GM19035 (cell line): ENCODE data around the gene EXOC8.

Experiments
- ATAC-seq: cut with Tn5 transposase; IDR thresholded peaks from one replicate; pipeline ENCODE4 v1.9.1; 2021; ENCODE audit not compliant: unreplicated experiment

EXOC8 gene, protein sequence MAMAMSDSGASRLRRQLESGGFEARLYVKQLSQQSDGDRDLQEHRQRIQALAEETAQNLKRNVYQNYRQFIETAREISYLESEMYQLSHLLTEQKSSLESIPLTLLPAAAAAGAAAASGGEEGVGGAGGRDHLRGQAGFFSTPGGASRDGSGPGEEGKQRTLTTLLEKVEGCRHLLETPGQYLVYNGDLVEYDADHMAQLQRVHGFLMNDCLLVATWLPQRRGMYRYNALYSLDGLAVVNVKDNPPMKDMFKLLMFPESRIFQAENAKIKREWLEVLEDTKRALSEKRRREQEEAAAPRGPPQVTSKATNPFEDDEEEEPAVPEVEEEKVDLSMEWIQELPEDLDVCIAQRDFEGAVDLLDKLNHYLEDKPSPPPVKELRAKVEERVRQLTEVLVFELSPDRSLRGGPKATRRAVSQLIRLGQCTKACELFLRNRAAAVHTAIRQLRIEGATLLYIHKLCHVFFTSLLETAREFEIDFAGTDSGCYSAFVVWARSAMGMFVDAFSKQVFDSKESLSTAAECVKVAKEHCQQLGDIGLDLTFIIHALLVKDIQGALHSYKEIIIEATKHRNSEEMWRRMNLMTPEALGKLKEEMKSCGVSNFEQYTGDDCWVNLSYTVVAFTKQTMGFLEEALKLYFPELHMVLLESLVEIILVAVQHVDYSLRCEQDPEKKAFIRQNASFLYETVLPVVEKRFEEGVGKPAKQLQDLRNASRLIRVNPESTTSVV

DNA sequence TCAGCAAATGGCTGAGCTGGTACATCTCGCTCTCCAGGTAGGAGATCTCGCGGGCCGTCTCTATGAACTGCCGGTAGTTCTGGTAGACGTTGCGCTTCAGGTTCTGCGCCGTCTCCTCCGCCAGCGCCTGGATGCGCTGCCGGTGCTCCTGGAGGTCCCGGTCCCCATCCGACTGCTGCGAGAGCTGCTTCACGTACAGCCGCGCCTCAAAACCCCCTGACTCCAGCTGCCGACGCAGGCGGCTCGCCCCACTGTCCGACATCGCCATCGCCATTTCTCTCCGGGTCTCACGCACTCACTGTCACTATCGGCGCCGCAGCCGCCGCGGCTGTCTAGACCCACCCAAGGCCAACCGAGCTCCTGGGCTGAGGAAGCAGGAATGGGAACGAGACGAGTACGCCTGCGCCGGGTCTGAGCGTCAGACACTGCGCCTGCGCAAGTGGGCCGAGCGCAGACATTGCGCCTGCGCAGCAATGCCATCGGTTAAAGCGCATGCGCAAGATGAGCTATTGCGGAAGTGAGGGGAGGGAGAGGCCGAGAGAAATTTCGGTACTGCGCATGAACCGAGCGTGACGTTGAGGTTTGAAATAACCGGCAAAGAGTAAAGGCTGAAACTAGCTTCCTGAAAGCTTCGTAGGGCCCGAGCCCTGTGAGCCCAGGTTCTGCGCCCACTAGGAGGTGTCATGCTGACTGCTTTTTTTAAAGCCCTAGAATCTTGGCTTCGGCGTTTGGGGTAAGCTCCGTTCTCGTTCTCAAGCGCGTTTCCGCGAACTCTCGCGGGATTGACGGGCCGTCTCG, at the start of gene EXOC8:
Gene EXOC8 (minus strand): TSS at position 381 of the 798 bp plus-strand sequence. CDS start 107 bp downstream, at position 274.
- ATAC-seq = peak; percentile 76

DNA sequence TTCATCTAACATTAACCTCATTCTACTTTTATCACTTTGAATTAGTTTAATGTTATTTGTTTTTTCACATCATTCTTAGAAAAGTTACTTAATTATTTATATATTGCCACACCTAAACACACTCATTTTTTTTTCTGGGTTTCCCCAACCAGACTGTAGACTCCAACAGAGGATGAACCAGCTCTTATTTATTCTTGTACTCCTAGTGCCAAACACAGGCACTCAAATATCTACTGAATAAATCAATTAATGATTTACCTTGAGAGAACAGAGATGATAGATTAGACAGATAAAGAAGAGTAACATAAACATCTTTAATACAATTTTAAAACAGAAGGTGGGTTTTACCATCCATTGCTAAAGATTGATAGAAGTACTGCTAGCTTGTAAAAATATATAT, 48.8 kb upstream of the EXOC8 start:
- no peak for ATAC-seq

DNA sequence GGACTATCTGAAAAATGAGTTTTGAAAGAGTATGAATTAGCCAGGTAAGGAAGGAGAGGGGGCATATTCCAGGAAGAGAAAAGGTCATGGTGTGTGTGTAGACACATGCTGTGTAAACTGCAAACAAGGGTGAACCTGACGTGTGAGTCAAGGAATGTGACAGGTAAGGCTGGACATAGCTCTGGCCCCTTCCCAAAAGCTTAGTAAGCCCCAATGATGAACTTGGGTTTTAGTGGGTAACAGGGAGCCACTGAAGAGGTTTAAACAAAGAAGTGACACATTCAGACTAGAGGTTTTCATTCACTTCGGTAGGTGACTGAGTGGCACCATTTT, 47.7 kb upstream of the EXOC8 start:
- no peak for ATAC-seq

DNA sequence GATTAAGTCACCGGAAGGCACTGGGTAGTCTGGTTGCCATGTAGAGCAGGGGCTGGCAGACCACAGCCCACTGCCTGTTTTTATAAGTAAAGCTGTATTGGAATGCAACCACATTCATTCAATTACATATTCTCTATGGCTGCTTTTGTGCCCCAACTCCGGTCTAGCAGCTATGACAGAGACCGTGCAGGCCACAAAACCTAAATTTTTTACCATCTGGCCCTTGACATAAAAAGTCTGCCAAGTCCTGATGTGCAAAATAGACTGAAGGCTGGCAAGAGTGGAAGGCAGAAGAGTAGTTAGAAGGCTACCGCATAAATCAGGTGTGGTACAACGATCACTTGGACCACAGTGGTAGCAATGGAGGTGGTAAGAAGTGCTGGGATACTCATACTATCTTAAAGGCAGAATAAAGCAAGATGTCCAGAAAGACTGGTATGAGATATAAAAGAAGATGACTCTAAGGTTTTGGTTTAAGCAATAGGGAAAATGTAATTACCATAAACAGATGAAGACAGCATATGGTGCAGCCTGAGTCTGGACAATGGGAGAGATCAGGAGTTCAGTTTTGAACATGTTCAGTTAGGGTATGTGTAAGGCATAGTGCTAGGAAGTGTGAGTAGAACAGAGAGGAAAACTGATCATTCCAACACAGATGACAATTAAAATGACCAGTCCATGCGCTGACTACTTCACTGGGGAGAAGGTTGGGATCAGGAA, 47.2 kb upstream of the EXOC8 start:
- ATAC-seq = no peak

DNA sequence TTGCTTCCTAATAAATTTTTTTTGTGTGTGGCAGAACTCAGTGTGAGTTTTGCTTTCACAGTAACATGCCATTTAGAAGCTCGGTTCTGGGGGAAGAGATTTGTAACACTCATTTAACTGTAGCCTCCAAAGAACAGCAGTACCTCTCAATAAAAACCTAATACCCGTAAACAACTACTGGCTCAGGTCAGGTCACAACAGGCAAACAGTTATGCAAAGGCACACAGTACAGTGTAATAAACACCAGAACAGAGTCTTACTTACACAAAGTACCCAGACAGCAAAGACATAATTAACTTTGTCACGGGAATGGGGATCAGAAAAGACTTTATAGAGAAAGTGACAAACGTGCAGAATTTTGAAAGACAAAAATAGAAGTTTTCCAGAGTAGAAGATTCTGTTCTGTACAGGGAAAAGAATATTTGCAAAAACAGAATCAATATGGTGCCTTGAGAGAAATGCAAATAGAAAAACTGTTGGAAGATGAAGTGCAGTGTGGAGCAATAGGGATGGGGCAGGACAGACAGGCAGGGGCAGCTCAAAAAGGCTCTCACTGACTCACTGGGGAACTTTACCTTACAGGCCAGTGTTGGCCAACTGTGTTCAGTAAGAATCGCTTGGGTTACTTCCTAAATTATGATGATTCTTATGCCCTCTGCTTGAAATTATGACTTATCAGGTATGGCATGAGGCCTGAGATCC, 45.7 kb upstream of the EXOC8 start:
- ATAC-seq = no peak

DNA sequence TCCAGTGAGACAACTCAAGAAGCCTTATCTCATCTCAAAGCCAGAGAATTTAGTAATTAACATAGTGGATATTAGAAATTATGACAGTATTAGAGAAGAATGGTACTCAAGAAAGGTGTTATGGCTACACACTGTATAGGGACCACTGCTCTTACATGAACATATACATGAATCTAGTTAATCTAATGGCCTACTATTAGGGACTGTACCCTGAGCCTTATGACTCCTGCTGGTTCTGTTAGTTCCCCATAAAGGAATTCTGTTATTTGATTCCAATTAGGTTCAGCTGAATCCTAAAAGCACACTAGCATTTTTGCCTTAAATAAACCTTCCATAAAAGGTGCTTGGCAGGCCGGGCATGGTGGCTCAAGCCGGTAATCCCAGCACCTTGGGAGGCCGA, 44.8 kb upstream of the EXOC8 start:
- ATAC-seq = no peak

DNA sequence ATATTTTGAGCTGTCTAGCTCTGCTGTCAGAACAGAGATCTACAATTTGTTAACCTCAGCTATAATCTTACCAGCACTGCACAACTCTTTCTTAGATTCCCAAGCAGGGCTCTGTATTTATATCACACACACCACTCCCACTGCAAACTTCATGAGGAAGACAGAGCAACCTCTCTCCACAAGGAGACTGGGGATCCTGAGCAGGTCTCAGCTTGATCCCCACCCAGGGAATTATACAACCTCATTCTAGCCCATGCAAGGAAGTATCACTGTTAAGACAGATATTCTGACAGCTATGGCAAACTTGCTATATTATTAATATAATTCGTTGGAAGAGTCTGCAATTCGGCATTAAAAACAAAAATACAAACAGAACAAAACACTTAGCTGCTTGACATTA, 44.1 kb upstream of the EXOC8 start:
- ATAC-seq = no peak

DNA sequence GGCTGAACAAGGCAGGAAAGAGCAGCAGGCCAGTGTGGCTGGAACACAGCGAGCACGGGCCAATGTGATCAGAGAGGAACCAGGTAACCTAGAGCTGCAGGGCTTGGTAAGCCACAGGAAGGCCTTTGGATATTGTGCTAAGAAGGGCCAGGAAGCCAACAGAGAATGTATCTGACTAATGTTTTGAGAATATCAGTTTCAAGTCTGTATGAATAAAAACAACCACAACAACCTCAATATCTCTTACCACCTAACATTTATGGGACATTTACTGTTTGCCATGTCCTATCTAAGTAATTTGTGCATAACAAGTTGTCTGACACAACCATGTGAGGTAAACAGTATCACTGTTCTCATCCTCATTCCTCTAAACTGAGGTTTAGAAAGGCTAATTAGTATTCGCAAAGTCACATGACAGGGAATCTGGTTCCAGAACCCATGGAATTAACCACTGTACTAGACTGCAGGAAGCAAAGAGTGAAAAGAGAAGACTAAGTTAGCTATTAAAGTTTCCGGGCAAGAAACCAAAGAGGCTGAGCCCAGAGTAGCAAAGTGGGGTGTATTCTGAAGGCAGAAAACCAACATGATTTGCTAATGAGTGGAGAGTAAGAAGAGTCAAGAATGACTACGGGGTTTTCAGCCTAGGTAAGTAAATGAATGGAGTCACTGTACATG, 39.4 kb upstream of the EXOC8 start:
- no peak for ATAC-seq

DNA sequence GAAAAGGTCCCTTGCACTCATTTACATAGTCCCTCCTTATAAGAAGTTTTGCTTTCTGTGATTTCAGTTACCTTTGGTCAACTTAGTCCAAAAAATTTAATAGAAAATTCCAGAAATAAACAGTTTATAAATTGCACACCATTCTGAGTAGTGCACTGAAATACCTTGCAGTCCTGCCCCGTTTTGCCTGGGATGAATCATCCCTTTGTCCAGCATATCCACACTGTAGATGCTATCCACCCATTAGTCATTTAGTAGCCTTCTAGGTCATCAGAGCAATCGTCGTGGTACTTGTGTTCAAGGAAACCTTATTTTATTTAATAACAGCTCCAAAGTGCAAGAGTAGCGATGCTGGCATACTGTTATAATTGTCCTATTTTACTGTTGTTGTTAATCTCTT, 38.4 kb upstream of the EXOC8 start:
- ATAC-seq = no peak

DNA sequence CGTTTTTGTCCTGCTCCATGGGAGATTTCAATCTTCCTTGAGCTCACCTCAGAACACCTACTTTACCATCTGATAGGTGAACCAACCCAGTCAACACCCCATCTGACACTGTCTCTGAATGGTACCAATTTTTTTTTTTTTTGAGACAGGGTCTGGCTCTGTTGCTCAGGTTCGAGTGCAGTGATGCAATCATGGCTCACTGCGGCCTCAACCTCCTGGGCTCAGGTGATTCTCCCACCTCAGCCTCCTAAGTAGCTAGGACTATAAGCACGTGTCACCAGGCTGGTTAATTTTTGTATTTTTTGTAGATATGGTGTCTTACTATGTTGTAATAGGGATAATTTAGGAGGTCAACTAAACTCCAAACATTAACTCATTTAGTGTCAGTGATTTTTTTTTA, 36.7 kb upstream of the EXOC8 start:
- ATAC-seq = no peak

DNA sequence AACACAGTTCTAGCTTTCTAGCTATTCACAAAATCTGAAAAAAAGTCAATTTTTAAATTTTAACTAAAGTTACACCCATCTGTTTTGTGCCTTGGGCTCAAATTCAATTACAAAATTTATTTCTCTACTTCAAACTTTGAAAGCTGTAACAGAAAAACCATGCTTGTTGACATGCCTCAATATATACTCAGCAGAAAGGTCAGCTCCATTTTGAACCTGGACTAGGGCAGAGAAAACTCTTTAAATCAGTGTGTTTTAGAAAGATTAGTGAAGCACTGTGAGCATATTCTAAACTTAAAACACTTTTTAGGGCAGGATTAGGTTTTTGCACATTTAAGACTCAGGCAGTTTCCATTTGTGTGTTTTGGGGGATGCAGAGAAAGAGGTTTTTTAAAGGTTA, 34.8 kb upstream of the EXOC8 start:
- ATAC-seq = no peak

DNA sequence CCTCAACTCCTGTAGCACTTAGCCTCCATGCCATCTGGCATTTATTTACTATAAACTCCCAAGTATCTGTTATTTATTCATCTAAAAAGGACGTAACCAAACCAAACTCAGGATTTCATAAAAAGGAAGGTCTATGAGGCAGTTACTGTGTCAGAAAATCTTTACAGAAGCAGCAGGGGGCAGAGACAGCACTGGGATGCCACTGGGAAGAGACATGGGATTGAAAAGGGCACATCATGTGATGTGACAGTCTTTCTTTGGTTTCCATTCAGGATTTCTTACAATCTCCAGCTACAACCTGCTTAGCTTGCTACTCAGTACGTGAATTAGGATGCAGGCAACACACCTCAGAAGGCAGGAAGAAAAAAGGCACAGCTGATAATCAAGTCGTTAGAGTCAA, 31.6 kb upstream of the EXOC8 start:
- ATAC-seq = no peak

DNA sequence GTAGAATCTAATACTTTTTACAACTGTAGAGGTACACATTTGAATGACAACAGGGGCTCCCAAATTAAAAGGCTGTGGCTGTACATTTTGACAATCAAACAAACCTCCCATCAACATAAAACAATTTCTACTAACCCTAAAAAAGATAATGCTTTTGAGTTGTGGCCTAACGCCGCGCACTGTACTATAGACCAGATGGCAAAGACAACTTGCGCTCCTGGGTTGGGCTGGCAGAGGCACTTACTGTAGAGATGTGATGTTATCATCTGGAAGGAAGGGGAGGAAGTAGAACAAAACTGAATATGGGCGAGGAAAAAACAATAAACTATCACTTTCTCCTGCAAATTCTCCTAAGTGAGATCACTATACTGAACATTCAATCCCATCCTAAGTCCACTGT, 26.5 kb upstream of the EXOC8 start:
- no peak for ATAC-seq

DNA sequence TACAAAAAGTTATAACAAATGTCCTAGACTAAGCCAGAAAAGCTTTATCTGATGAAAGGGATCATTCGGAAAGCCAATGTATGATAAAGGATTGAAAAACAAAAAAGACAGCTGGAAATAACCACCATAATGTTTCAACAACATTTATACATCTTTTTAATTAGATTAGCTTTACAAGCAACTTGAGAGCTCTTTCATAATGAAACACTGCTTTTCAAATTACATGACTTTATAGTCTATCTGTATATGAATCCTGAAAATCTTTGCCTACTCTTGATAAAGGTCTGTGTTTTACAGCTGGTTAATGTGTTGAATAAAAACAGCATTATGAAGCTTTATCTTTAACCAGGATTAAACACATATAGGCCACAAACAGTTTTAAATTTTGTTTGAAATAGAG, 26.0 kb upstream of the EXOC8 start:
- no peak for ATAC-seq

DNA sequence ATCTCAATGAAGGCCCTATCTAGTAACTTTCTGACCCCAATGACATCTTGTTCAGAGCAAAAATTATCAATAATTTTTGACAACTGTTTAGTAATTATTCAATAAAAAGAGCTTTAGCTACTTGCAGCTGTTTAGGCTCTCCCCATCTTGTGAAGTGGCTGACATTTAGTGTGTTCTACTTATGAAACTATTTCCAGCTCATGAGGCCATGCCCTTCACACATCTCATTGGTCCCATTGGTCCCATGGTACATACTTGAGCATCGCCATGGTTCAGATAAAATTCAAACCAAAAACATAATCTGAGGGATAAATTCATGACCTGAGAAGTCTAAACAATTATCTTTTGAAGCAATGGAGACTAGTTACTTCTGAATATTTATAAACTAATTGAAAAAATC, 24.7 kb upstream of the EXOC8 start:
- no peak for ATAC-seq

DNA sequence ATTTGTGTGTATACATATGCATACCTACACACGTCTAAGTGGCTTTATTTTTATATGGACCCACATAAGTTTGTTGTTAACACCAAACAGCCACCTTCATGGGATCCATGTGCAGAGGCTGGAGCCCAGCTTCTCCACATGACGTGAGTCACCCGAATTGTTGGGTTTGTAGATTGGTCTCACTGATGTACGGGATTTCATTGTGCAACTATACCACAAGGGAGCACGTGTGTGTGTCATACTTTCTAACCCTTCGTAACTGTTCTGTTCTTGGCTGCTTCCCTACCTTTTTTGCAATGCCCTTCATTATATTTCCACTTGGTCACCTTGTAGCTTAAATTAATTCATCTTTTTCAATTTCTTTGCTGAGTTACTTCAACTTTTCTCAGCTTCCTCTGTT, 21.5 kb upstream of the EXOC8 start:
- no peak for ATAC-seq

DNA sequence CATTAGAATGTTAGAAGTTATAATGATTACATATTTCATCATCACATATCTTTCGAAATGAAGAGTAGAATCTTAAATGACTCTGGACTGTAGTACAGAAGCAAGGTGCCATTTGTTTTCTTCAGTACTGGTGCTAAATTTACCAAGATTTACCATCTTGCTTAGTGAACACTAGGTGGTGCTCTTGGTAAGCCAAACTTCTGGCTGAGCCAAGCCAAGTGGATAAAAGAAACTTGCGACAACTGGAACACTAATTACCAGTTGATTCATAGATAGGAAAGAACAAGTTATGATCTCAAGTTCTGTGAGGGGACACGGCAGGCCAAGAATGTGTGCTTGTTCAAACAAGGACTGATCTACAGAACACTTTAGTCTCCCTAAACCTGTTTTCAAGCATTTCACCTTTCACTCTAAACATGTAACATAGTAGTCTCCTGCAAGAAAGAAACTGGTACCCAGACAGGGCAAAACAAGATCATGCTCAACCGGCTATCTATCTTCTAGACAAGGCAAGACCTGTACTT, 20.2 kb upstream of the EXOC8 start:
- ATAC-seq = no peak

DNA sequence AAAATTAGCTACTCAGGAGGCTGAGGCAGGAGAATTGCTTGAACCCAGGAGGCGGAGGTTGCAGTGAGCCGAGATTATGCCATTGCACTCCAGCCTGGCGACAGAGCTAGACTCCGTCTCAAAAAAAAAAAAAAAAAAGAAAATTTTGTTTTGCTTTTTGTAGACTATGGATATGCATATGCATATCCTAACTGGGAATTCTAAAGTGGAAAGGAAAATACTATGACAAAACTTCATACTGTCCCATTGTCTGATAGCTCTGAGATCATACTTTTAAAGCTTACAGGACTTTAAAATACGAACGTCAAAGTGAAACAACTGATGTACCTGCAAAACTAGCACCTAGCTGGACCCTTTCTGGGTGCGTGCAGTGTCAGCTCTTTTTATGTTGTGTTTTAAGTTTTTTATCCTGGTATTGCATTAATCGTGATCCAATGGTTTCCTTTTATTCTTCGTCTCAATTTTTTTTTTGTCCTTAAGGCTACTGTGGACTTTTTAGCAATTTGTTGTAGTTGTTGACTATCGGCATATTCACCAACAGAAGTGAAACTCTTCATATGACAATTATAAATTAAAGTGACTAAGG, 19.6 kb upstream of the EXOC8 start:
- ATAC-seq = no peak

DNA sequence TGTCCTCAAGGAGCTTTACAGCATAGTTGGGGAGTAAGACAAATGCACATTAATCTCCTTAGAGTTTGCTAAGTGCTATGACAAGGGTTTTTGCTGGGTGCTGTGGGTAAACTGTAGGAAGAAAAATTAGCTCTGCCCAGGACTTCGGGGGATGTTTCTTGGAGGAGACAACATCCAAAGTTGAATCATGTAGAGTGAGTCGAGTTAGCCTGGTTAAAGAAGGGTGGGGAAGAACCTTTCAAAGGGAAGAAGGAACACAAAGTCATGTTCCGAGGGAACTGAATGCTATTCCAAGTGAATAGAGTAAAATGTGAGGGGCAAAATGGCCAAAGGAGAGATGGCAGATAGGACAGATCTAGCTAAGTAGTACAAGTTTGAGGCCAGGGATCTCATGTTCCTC, 17.5 kb upstream of the EXOC8 start:
- no peak for ATAC-seq
